Cardiac fibroblast (primary cell): ENCODE measurements around the gene CCDC69.
A peak's percentile ranks its signal among the peaks of the same experiment; 100 is the strongest.

Experiments used
- DNase-seq, 2 donors: peaks; one replicate each; pipeline versions ENCODE4 v3.0.0 to v3.0.0-alpha.2; 2010; ENCODE audit warnings: low read depth in 2 of 2
- H3K4me3 ChIP-seq, 2 donors: replicated peaks in 1 of 2; 1 replicate in 1 of 2; 2 replicates in 1 of 2; pipeline ENCODE4 v1.5.1; 2011; ENCODE audit warnings: low read depth in 2 of 2, low read length in 2 of 2, mild to moderate bottlenecking in 2 of 2, moderate library complexity in 1 of 2
- CTCF ChIP-seq: IDR thresholded peaks from one replicate; pipeline ENCODE4 v1.5.1; 2011; ENCODE audit warnings: low read depth, mild to moderate bottlenecking, low read length, inconsistent platforms

CCDC69 gene

GRCh38 chr5:151223447-151224264, at the start of gene CCDC69:
Gene CCDC69 (minus strand): TSS chr5:151224092. CDS start chr5:151223970, 122 bp downstream.
- TF ChIP-seq CTCF, result peak; percentile 33
- peak; percentile 73 to 81 for DNase-seq
- peak within 1 kb of the TSS; percentile 63 to 79 for H3K4me3 ChIP-seq

GRCh38 chr5:151271336-151271735, 47.4 kb upstream of the CCDC69 start:
- DNase-seq, result no peak
- no peak for TF ChIP-seq CTCF
- H3K4me3 ChIP-seq, result no peak overlapping the region

- no peak for TF ChIP-seq CTCF
- DNase-seq, result peak in 1 of 2 donors; percentile 90
- no peak overlapping the region for H3K4me3 ChIP-seq
These were observed 46.7 kb upstream of the CCDC69 start for GRCh38 chr5:151270599-151270998.

GRCh38 chr5:151267491-151268260, 43.8 kb upstream of the CCDC69 start:
- no peak for DNase-seq
- H3K4me3 ChIP-seq, result no peak overlapping the region
- TF ChIP-seq CTCF, result no peak

GRCh38 chr5:151264113-151264512, 40.2 kb upstream of the CCDC69 start:
- peak; percentile 20 to 77 for DNase-seq
- no peak overlapping the region for H3K4me3 ChIP-seq
- peak; percentile 9 for TF ChIP-seq CTCF

- no peak for TF ChIP-seq CTCF
- H3K4me3 ChIP-seq, result no peak overlapping the region
- DNase-seq, result no peak
These were observed 38.6 kb upstream of the CCDC69 start for GRCh38 chr5:151262532-151262931.
